NT2/D1 (cell line): ENCODE data around the gene TP53BP2.

Experiments
- SUZ12 ChIP-seq: IDR thresholded peaks from 2 replicates; pipeline ENCODE4 v1.6.1; 2011; ENCODE audit not compliant: insufficient read length, insufficient read depth; ENCODE audit errors: extremely low read depth
- YY1 ChIP-seq: IDR thresholded peaks from 2 replicates; pipeline ENCODE4 v1.6.1; 2011; ENCODE audit not compliant: insufficient read length, insufficient read depth
- ZNF274 ChIP-seq: IDR thresholded peaks from 2 replicates; pipeline ENCODE4 v1.6.1; 2011; ENCODE audit warnings: mild to moderate bottlenecking, low read depth, low read length

- no peak for TF ChIP-seq SUZ12
- TF ChIP-seq ZNF274, result no peak
- TF ChIP-seq YY1, result no peak
Observed at GRCh38 chr1:223849352-223850254, 3.9 kb upstream of the TP53BP2 start.
